ENCODE measurements around the gene CORO7.
A peak's percentile ranks its signal among the peaks of the same experiment; 100 is the strongest.

The CORO7 gene

DNA sequence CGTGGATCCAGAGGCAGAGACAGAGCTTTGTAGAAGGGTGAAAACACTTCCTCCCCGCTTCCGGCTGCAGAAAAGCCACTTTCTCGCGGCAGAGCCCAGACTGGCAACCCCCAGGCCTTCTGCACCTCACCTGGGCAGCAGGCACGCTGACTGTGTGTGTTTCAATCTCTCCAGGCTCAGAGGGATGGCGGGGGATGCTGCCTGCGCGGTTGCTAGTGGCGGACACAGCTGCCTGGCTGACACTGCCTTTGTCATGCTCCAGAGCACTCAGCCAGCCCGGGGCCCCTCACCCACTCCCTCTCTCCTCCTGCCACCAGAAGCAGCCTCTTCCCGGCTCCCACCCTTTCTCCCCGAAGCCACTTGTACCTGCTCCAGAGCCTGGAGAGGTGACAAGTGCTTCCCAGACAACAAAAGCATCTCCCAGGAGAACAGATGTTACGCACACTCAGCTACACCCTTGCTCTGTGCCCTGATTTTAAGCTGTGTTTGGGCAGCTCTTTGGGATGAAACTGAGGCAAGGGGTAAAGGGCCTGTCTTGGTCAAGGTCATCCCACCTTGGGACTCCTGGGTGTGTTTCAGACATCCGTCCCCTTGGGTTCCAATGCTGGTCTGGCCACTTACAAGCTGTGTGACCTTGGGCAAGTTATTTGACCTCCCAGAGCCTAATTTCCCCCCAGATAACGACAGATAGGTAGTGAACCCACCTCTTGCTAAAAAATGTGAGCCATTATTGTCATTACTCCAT is 109.8 kb downstream of the CORO7 start:
- Histone ChIP-seq H3K4me2 (peak overlapping the region; percentile 83 to 99 (median 95)), H3K36me3 (peaks cover 14 to 43% (median 28%) of the 10 kb centered on the region in 11 experiments), H3K4me1 (peaks cover 33 to 67% (median 64%) of the 10 kb centered on the region in 10 experiments), H3K9ac (peak overlapping the region; percentile 72 to 91 (median 84)), H4K20me1 (peaks cover 0 to 31% (median 0%) of the 10 kb centered on the region in 11 experiments; a peak in 8 of 22 replicates), H3K27me3 (no peaks in the 10 kb centered on the region), H3K27ac (peak overlapping the region; percentile 56 to 98 (median 92); a peak in 21 of 22 replicates), H3K9me3 (replicated peaks in 1 of 11) (no peaks in the 10 kb centered on the region), H3K4me3 (peak overlapping the region; percentile 57 to 78 (median 68))
- no peak for TF ChIP-seq Cebpa-rat (IDR thresholded peaks at IDR 0.05)

All from BLaER1 treated with 17β-estradiol and CSF1 and Interleukin-3, amounts not matched to agents 10 nM and 100 nM (cell line).